HEK293T (cell line): ENCODE results near the gene ZBTB32.

Source experiments
- CTCF ChIA-PET: fragments of 350-600 bp; formaldehyde crosslinking; extraction: SDS; loops from one replicate; lab custom pipeline; 2021; ENCODE audit warnings: antibody characterized with exemption, inconsistent platforms; lab: Yijun Ruan, JAX
- POLR2A ChIA-PET: fragments of 350-600 bp; formaldehyde crosslinking; extraction: SDS; loops from one replicate; lab custom pipeline; 2020; ENCODE audit warnings: antibody characterized with exemption, inconsistent platforms; lab: Yijun Ruan, JAX
- DNase-seq: peaks from one replicate; pipeline ENCODE4 v3.0.0; 2012; ENCODE audit warnings: mixed read lengths; ENCODE audit errors: extremely low spot score
- ARNT ChIP-seq: fragments of 450-650 bp; IDR thresholded peaks from 2 replicates; pipeline ENCODE4 v1.6.1; 2017; ENCODE audit warnings: mild to moderate bottlenecking
- BHLHE40 ChIP-seq: fragments of 450-650 bp; IDR thresholded peaks from 2 replicates; pipeline ENCODE4 v1.6.1; 2016; ENCODE audit warnings: mild to moderate bottlenecking, moderate library complexity, borderline replicate concordance
- CTBP1 ChIP-seq: fragments of 450-650 bp; IDR thresholded peaks from 2 replicates; pipeline ENCODE4 v1.6.1; 2016; ENCODE audit warnings: borderline replicate concordance
- ELF4 ChIP-seq: fragments of 450-650 bp; IDR thresholded peaks from 2 replicates; pipeline ENCODE4 v1.6.1; 2017; ENCODE audit warnings: antibody characterized with exemption
- FOXA1 ChIP-seq: fragments of 450-650 bp; IDR thresholded peaks from 2 replicates; pipeline ENCODE4 v1.6.1; 2016; ENCODE audit warnings: mild to moderate bottlenecking
- FOXK2 ChIP-seq: fragments of 450-650 bp; IDR thresholded peaks from 2 replicates; pipeline ENCODE4 v1.6.1; 2016; ENCODE audit warnings: mild to moderate bottlenecking
- FOXM1 ChIP-seq: fragments of 450-650 bp; IDR thresholded peaks from 2 replicates; pipeline ENCODE4 v1.6.1; 2017; ENCODE audit warnings: mild to moderate bottlenecking, borderline replicate concordance
- HDGF ChIP-seq: fragments of 450-650 bp; IDR thresholded peaks from 2 replicates; pipeline ENCODE4 v1.6.1; 2017; ENCODE audit warnings: antibody characterized with exemption, borderline replicate concordance
- L3MBTL2 ChIP-seq: fragments of 450-650 bp; conservative IDR thresholded peaks from 2 replicates; pipeline ENCODE4 v1.6.1; 2016; ENCODE audit warnings: mild to moderate bottlenecking
- LEF1 ChIP-seq: fragments of 450-650 bp; IDR thresholded peaks from 2 replicates; pipeline ENCODE4 v1.6.1; 2017; ENCODE audit warnings: mild to moderate bottlenecking, borderline replicate concordance
- NFRKB ChIP-seq: fragments of 450-650 bp; IDR thresholded peaks from 2 replicates; pipeline ENCODE4 v1.6.1; 2016; ENCODE audit warnings: mild to moderate bottlenecking, moderate library complexity
- PKNOX1 ChIP-seq: fragments of 450-650 bp; IDR thresholded peaks from 2 replicates; pipeline ENCODE4 v1.6.1; 2016
- SP1 ChIP-seq: fragments of 450-650 bp; IDR thresholded peaks from 2 replicates; pipeline ENCODE4 v1.6.1; 2017
- SUZ12 ChIP-seq: fragments of 450-650 bp; IDR thresholded peaks from 2 replicates; pipeline ENCODE4 v1.6.1; 2016; ENCODE audit warnings: mild to moderate bottlenecking
- TARDBP ChIP-seq: fragments of 450-650 bp; IDR thresholded peaks from 2 replicates; pipeline ENCODE4 v1.6.1; 2016
- ZNF384 ChIP-seq: fragments of 450-650 bp; IDR thresholded peaks from 2 replicates; pipeline ENCODE4 v1.6.1; 2016

The ZBTB32 gene

GRCh38 chr19:35750167-35750566, 45.8 kb downstream of the ZBTB32 start:
- TF ChIP-seq ZNF384, result no peak
- no peak for TF ChIP-seq LEF1
- no peak for TF ChIP-seq ARNT
- no peak for TF ChIP-seq PKNOX1
- ChIA-PET POLR2A (no interaction called here), CTCF (no interaction called here)
- DNase-seq, result no peak

GRCh38 chr19:35751839-35752745, 47.7 kb downstream of the ZBTB32 start:
- no peak for DNase-seq
- ChIA-PET CTCF (no interaction called here), POLR2A (no interaction called here)
- no peak for TF ChIP-seq LEF1
- no peak for TF ChIP-seq SP1
- TF ChIP-seq BHLHE40, result no peak
- TF ChIP-seq ZNF384, result no peak
- no peak for TF ChIP-seq L3MBTL2
- TF ChIP-seq FOXM1, result no peak
- TF ChIP-seq NFRKB, result no peak
- no peak for TF ChIP-seq CTBP1
- no peak for TF ChIP-seq FOXA1

GRCh38 chr19:35752746-35753350, 48.5 kb downstream of the ZBTB32 start:
- CTCF ChIA-PET, result no interaction called here
- no peak for TF ChIP-seq FOXM1
- DNase-seq, result no peak
- POLR2A ChIA-PET, result no interaction called here

- CTCF ChIA-PET, result no interaction called here
These were observed 49.4 kb downstream of the ZBTB32 start for GRCh38 chr19:35753634-35754369.

DNA sequence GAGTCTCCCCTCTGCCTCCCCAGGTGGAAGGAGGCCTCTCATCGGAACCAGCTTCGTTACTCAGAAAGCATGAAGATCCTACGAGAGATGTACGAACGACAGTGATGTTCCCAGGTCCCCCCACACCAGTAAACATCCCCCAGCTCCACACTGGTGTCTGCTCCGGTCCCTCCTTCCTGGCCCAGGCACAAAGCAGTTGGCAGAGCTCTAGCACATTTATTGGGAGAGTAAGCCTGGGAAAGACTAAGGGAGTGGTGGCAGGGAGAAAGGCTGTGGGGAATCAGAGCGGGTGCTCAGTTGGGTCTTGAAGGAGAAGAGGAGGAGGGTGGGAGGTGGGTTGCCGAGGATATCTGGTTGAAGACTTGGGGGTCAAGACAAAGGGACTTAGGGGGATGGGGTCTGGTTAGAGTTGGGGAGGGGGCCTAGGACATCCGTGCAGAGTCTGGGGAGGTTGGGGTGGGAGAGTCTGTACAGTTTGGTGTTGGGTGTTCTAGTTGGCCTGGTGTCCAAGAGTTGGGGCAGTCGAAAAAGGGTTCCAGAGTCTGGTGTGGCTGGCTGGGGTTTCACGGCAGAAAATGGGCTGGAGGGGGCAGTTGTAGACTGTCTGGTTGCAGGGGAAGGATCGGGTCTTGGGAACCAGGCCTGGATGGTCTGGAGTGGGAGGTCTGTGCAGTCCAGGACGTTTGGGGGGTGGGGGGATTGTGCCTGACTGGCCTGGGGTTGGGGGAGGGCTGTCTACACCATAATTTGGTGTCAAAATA, 50.2 kb downstream of the ZBTB32 start:
- ChIA-PET POLR2A (no interaction called here), CTCF (no interaction called here)
- DNase-seq, result no peak
- no peak for TF ChIP-seq ARNT
- TF ChIP-seq FOXM1, result no peak
- no peak for TF ChIP-seq TARDBP
- no peak for TF ChIP-seq CTBP1
- TF ChIP-seq ELF4, result no peak
- no peak for TF ChIP-seq BHLHE40
- TF ChIP-seq ZNF384, result no peak
- TF ChIP-seq SP1, result no peak
- no peak for TF ChIP-seq HDGF
- no peak for TF ChIP-seq FOXA1
- no peak for TF ChIP-seq PKNOX1

More at GRCh38 chr19:35753634-35754369, 49.4 kb downstream of the ZBTB32 start:
- POLR2A ChIA-PET, result no interaction called here
- TF ChIP-seq FOXK2 (no peak), LEF1 (no peak), BHLHE40 (no peak), NFRKB (no peak), TARDBP (no peak), FOXA1 (no peak), ELF4 (no peak), CTBP1 (no peak), ARNT (no peak), PKNOX1 (no peak), HDGF (no peak), SP1 (no peak)
- no peak for DNase-seq

DNA sequence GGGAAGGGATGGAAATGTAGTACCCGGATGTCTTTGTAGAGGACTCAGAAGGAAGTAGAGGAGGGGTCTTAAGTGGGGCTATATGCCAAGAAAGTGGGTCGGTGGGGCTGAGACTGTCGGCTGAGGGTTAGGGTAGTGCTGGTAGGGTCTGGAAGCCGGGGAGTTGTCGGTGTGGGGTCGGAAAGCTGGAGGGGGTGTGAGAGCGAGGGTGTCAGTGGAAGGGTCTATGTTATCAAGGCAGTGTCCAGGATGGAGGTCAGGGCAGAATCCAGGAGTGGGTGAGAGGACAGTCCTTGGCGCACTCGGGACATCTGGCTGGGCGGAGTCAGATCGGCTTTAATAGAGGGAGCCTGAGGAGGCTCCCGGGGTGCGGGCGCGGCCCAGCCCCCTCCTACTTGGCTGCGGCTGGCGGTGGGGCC, 50.8 kb downstream of the ZBTB32 start:
- CTCF ChIA-PET, result no interaction called here
- DNase-seq, result no peak
- POLR2A ChIA-PET, result no interaction called here
- no peak for TF ChIP-seq ELF4
- no peak for TF ChIP-seq TARDBP
- TF ChIP-seq ZNF384, result no peak
- TF ChIP-seq SP1, result no peak
- no peak for TF ChIP-seq FOXK2
- no peak for TF ChIP-seq ARNT
- no peak for TF ChIP-seq FOXA1
- no peak for TF ChIP-seq LEF1
- TF ChIP-seq SUZ12, result no peak
- TF ChIP-seq NFRKB, result no peak
- TF ChIP-seq FOXM1, result no peak
- no peak for TF ChIP-seq L3MBTL2
- TF ChIP-seq CTBP1, result no peak
- no peak for TF ChIP-seq HDGF
- TF ChIP-seq BHLHE40, result no peak
- TF ChIP-seq PKNOX1, result no peak
